ENCODE measurements around the gene MAPKAP1.

The MAPKAP1 gene

DNA sequence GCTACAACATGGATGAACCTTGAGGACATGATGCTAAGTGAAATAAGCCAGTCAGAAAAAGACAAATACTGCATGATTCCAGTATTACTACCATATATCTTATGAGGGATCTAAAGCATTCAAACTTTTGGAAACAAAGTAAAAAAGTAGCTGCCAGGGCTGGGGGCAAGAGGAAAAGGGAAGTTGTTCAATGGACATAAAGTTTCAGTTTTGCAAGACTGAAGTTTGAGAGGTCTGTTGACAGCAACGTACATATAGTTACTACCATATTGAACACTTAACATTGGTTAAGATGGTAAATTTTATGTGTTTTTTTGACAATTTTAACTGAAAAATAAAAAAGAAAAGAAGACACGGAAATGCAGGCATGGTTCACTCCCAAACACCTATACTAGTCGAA is 77.6 kb downstream of the MAPKAP1 start:
- DNase-seq (ENCODE audit: low spot score): no peak
- TF ChIP-seq, protein P1, sequence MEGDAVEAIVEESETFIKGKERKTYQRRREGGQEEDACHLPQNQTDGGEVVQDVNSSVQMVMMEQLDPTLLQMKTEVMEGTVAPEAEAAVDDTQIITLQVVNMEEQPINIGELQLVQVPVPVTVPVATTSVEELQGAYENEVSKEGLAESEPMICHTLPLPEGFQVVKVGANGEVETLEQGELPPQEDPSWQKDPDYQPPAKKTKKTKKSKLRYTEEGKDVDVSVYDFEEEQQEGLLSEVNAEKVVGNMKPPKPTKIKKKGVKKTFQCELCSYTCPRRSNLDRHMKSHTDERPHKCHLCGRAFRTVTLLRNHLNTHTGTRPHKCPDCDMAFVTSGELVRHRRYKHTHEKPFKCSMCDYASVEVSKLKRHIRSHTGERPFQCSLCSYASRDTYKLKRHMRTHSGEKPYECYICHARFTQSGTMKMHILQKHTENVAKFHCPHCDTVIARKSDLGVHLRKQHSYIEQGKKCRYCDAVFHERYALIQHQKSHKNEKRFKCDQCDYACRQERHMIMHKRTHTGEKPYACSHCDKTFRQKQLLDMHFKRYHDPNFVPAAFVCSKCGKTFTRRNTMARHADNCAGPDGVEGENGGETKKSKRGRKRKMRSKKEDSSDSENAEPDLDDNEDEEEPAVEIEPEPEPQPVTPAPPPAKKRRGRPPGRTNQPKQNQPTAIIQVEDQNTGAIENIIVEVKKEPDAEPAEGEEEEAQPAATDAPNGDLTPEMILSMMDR (IDR thresholded peaks at IDR 0.05; ENCODE audit: borderline replicate concordance, control extremely low read depth, extremely low read depth, insufficient read depth, missing control alignments): no peak
- in situ Hi-C loops (cut with MboI; ENCODE audit: low sequenced_read_pairs, unreplicated experiment): loop anchor here (10.0 kb wide), 1 partner anchor 55 kb away; no protein-coding TSS in a partner anchor

DNA sequence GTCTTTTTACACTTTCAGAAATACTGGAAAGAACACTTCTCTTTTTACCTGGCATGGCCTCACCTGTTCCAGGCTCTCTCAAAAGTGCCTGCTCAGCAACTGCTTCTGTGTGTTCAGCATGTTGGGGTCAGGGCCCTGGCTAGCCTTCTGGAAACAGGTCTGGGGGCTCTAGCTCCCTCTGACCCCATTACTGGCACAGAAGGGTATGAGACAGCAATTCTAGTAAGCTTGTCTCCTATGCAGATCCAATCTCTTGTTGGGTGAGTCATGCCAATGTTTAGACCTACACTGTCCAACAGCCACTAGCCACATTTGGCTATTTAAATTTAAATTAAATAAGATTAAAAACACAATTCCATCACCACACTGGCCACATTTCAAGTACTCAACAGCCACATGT is 80.8 kb downstream of the MAPKAP1 start:
- TF ChIP-seq, protein P1 (IDR thresholded peaks at IDR 0.05; ENCODE audit: borderline replicate concordance, control extremely low read depth, extremely low read depth, insufficient read depth, missing control alignments): no peak
- in situ Hi-C loops (cut with MboI; ENCODE audit: low sequenced_read_pairs, unreplicated experiment): loop anchor here (10.0 kb wide), 1 partner anchor 59 kb away; no protein-coding TSS in a partner anchor
- no peak for DNase-seq (ENCODE audit: low spot score)

DNA sequence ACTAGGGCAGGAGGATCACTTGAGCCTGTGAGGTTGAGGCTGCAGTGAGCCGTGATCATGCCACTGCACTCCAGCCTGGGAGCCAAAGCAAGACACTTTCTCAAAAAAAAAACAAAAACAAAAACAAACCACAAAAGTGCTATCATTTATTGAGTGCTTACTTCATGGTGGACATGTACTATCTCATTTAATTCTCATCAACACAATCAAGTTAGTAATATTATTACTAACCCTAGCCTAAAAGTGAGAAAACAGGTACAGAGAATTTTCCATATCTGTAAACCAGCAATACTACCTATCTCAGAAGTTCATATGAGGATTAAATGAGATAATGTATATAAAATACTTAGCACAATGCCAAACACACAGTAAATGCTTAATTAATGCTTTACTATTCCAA is 85.8 kb downstream of the MAPKAP1 start:
- in situ Hi-C loops (cut with MboI; ENCODE audit: low sequenced_read_pairs, unreplicated experiment): loop anchor here (10.0 kb wide), 1 partner anchor 64 kb away; no protein-coding TSS in a partner anchor
- DNase-seq (ENCODE audit: low spot score): no peak
- TF ChIP-seq, protein P1 (IDR thresholded peaks at IDR 0.05; ENCODE audit: borderline replicate concordance, control extremely low read depth, extremely low read depth, insufficient read depth, missing control alignments): no peak

DNA sequence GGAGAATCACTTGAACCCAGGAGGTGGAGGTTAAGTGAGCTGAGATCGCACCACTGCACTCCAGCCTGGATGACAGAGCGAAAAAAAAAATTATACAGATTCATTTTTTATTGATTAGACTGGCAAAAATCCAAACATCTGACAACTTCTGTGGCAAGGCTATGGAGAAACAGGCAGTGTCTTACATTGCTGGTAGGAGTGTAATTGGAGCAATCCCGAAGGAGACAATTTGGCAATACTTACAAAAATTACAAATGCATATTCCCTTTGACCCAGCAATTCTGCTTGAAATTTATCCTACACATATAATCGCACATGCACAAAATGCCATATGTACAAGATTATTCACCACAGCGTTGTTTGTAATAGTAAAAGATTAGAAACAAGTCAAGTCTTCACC is 86.8 kb downstream of the MAPKAP1 start:
- TF ChIP-seq, protein P1 (IDR thresholded peaks at IDR 0.05; ENCODE audit: borderline replicate concordance, control extremely low read depth, extremely low read depth, insufficient read depth, missing control alignments): no peak
- in situ Hi-C loops (cut with MboI; ENCODE audit: low sequenced_read_pairs, unreplicated experiment): loop anchor here (10.0 kb wide), 1 partner anchor 65 kb away; no protein-coding TSS in a partner anchor
- DNase-seq (ENCODE audit: low spot score): no peak

DNA sequence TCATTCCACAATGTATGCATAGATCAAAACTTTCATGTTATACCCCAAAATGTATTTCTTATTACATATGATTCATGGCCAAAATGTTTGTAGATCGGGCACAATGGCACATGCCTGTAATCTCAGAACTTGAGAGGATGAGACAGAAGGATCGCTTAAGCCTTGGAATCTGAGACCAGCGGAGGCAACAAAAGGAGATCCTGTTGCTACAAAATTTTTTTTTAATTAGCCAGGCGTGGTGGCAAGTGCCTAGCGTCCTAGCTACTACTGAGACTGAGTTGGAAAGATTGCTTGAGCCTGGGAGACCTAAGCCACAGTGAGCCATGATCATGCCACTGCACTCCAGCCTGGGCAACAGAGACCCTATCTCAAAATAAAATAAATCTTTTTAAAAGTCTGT is 89.9 kb downstream of the MAPKAP1 start:
- no peak for DNase-seq (ENCODE audit: low spot score)
- in situ Hi-C loops (cut with MboI; ENCODE audit: low sequenced_read_pairs, unreplicated experiment): no loop called here
- TF ChIP-seq, protein P1 (IDR thresholded peaks at IDR 0.05; ENCODE audit: borderline replicate concordance, control extremely low read depth, extremely low read depth, insufficient read depth, missing control alignments): no peak

DNA sequence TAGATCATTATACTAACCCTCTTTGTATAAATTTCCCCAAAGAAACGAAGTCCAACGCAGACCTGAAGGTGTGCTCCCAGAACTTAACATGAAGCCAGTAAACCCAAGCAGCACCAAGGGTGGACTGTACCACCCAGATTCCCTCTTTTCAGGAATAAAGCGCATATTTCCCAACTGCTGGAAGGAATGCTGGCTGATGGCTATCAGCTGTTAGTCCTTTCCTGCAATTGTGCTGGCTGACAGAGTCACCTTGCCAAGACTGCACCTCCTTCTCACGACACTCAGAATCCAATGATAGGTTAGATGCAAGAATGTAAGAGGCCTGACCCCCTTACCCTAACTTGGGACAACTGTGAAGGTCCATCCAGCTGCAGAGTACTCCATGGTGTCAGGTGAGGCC is 93.9 kb downstream of the MAPKAP1 start:
- no peak for DNase-seq (ENCODE audit: low spot score)
- in situ Hi-C loops (cut with MboI; ENCODE audit: low sequenced_read_pairs, unreplicated experiment): no loop called here
- TF ChIP-seq, protein P1 (IDR thresholded peaks at IDR 0.05; ENCODE audit: borderline replicate concordance, control extremely low read depth, extremely low read depth, insufficient read depth, missing control alignments): no peak
